HG02759 (cell line): ENCODE data around the gene ADAP1.
"Not testable (repeated sequence)": the region's sequence is repeated elsewhere in the genome, so short reads cannot be mapped to it uniquely, and the experiment has no call there.

Experiments
- ATAC-seq: cut with Tn5 transposase; IDR thresholded peaks from one replicate; pipeline ENCODE4 v1.9.1; 2021; ENCODE audit warnings: mild to moderate bottlenecking, moderate library complexity; ENCODE audit not compliant: unreplicated experiment

ADAP1 gene

DNA sequence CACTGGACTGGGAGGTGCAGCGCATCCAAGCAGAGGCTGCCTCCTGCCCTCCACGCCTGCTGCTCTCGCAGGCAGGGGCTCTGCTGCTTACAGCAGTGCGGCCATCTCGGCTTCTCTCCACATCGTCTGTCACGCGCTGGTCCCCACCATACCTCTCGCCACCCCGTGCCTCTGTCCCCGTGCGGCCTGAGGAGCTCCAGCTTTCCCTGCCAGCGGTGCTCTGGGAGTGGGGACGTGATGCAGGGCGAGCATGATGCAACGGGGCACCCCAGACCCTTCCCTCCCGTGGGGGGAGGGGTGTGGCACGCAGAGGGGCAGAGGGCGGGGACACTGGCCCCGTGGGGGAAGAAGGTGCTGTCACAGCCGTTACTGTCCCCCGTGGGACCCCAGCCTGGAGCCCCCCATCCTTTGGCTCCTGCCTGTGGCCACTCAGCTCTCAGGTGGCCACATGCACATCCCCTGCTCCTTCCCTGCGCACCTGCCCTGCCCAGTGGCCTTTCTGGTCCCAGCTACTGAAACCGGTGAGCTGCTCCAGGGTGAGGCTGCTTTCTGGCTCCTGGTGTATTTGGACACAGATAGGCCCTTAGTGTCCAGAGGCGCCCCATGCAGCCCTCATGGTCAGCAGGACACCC lies 69.1 kb downstream of the ADAP1 start:
- ATAC-seq = no peak

GRCh38 chr7:884191-885003 lies 70.1 kb downstream of the ADAP1 start:
- ATAC-seq = no peak

DNA sequence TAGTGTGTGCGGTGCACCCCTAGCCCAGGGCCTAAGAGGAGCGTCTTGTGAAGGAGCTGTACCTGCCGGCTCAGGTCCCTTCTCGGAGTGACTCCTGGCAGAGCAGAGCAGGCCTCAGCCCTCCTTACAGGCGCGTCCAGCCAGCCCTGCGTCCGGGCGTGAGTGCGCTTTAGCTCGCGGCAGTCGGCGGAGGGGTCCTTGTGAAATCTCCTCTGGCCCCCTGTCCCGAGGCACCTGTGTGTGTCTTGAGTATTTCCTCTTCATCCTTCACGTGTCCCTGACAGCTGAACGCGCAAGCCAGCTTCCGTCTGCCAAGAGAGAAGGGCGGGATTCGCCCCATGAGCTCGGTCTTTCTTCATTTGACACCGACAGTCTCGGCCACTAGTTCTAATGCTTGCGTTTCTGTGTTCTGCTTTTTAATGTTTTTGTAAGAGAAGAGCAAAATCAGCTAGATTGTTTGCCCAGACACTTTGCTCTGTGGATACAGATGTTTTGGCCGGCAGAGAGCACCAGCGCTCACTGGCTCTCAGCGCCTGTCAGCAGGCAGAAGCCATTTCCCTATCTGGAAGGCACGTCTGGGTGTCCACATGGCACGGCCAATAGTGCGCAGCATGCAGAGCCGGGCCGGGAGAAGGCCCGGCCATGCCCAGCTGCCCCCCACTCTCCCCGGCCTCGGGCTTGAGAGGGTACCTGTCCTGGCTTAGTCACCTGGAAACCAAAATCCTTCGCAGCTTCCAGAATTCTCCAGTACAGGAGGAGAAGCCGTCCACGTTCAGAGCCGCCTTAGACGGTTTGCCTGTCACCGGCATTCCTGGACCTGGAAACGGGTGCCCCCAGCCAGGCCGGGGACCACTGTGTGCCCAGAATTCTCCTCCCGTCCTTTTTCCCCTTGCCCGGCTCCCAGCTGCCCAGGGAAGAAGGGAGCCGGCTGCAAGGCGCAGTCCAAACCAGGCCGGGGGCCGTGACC lies 71.1 kb downstream of the ADAP1 start:
- ATAC-seq = no peak

- ATAC-seq = no peak
Observed at GRCh38 chr7:882336-883035, 72.0 kb downstream of the ADAP1 start.

- ATAC-seq = no peak
Observed at GRCh38 chr7:881441-882234, 72.8 kb downstream of the ADAP1 start.

- ATAC-seq = no peak
Observed at GRCh38 chr7:880450-880849, 74.0 kb downstream of the ADAP1 start.

- no peak for ATAC-seq
Observed at GRCh38 chr7:879706-880105, 74.8 kb downstream of the ADAP1 start.

GRCh38 chr7:879093-879492 lies 75.4 kb downstream of the ADAP1 start:
- no peak for ATAC-seq

DNA sequence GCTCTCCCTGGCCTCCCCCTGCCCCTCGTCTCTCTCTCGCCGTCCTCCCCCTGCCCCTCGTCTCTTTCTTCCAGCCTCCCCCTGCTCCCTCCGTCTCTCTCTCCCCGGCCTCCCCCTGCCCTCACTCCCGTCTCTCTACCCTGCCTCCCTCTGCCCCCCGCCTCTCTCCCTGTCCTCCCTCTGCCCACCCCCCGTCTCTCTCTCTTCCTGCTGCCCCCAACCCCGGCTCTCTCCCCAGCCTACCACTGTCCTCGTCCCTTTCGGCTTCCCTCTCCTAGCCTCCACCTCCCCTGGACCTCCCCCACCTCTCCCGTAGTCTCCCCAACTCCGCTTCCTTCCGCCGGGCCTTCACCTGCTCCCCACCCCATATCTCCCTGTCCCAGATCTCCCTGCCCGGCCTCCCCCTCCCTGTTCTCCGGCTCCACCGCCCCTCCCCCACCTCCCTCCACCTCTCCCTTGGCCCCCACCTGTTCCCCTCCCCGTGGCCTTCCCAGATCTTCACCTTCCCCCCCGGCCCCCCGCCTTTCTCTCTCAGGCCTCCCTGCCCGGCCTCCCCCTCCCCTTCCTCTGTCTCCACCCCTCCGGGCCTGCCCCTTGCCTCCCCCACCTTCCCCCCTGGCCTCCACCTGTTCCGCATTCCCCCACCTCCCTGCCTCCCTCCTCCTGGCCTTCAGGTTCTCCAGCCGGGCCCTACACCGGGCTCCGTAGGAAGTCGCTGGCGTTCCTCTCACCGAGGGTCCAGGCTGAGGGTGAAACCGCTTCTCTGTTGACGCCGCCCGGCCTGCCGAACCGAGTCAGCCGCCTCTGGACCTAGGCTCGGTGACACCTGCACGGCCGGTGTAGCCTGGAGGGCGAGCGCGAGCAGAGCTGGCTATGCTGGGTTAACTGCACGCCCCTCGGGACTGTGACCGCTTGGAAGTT lies 76.9 kb downstream of the ADAP1 start:
- no peak for ATAC-seq

- peak; percentile 20 for ATAC-seq
Observed at GRCh38 chr7:876972-877311, 77.5 kb downstream of the ADAP1 start.

DNA sequence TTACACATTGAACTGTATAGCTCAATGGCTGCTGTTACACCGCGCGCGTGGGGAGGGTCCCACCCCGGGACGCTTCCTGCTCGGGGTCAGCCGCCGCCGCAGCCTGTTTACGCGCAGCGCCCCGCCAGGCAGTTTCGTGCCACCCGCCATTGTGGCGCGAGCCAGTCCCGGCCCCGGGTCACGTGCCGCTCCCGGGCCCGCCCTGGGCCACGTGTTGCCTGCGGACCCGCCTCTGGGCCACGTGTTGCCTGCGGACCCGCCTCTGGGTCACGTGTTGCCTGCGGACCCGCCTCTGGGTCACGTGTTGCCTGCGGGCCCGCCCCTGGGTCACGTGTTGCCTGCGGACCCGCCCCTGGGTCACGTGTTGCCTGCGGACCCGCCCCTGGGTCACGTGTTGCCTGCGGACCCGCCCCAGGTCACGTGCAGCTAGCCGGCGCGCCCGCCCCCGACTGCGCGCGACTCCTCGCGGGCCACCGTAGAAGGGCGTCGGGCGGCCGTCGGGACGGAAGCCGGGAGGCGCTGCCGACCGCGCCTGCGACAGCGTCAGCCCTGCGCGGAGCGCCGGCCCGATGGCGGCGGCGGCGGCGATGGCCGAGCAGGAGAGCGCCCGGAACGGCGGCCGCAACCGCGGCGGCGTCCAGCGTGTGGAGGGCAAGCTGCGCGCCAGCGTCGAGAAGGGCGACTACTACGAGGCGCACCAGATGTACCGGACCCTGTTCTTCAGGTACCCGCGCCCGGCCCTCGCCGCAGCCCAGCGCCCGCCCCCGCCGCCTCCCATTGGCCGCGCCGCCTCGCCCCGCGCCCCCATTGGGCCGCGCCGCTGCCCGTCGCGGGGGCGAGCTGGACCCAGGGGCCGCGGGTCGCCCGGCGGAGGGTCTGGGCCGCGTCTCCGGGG lies 78.2 kb downstream of the ADAP1 start, which contains the start of gene GET4:
TSS of gene GET4 (plus strand) at position 478 of the 895 bp plus-strand sequence. CDS start at position 570, 92 bp downstream.
- ATAC-seq = peak; percentile 83

- ATAC-seq = no peak
Observed at GRCh38 chr7:875476-876076, 78.9 kb downstream of the ADAP1 start.

GRCh38 chr7:875051-875450 lies 79.4 kb downstream of the ADAP1 start:
- no peak for ATAC-seq

GRCh38 chr7:874031-874749 lies 80.3 kb downstream of the ADAP1 start:
- no peak for ATAC-seq

DNA sequence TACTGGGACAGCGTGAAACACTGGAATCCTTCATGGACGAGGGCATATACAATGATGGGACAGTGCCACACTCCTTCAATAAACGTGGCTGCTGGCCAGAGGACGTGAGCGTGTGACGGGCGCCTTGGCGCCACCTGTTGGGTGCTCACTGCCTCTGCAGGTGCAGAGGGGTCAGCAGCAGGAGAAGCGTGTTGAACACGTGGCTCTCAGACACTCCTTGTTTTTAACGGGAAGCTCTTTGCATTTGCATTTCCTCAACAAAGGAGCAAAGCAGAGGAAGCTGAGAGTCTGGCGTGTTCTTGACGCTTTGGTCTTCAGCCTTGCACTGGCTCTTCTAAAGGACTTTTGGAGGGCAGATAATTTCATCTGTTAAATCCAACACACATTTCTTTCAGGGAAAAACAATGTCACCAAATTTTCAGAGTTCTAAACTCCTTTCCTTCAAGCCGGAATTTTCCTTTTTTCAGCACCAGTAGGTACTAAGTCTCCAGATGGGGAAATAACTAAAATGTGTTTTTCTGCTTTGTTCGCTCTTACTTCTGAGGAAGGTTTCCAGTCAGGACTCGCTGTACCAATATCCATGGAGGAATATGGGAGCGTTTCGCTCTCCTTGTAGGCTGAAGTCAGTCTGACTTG lies 81.0 kb downstream of the ADAP1 start:
- no peak for ATAC-seq

DNA sequence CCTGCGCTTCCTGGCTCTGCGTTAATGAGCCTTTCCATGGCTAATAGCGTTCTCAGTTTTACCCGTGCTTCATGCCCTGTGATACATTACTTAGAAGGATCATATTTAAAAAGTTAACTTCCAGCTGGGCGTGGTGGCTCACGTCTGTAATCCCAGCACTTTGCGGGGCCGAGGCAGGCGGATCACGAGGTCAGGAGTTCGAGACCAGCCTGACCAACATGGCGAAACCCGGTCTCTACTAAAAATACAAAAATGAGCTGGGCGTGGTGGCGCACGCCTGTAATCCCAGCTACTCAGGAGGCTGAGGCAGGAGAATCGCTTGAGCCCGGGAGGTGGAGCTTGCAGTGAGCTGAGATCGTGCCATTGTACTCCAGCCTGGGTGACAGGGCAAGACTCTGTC lies 81.8 kb downstream of the ADAP1 start:
- ATAC-seq = not testable (repeated sequence)
